Liver (tissue), 9 donors: ENCODE results near the gene ITLN1. TPM values are rescaled to one million over a fixed set of nuclear protein-coding genes. Genes with fewer than 3 reads are reported as not detected.
A peak's percentile ranks its signal among the peaks of the same experiment; 100 is the strongest.

Experiments used
- DNase-seq: peaks from one replicate; pipeline ENCODE4 v3.0.0-alpha.2; 2017; ENCODE audit warnings: low spot score
- H3K27ac ChIP-seq, 2 donors: one replicate each; pipeline ENCODE4 v1.7.0; 2013; ENCODE audit warnings: inconsistent platforms in 2 of 2, low read length in 2 of 2, control low read depth in 1 of 2, low read depth in 1 of 2, mild to moderate bottlenecking in 1 of 2
- H3K27me3 ChIP-seq, 4 donors: one replicate each; pipeline versions ENCODE4 v1.6.1 to v1.7.0; 2013; ENCODE audit warnings: low read length in 3 of 4, inconsistent platforms in 1 of 4, mild to moderate bottlenecking in 1 of 4, moderate library complexity in 1 of 4; ENCODE audit not compliant: control insufficient read depth in 4 of 4, insufficient read depth in 4 of 4
- H3K36me3 ChIP-seq, 4 donors: one replicate each; pipeline versions ENCODE4 v1.6.1 to v1.7.0; 2013; ENCODE audit warnings: low read length in 3 of 4, mild to moderate bottlenecking in 3 of 4, low read depth in 1 of 4, moderate library complexity in 1 of 4; ENCODE audit not compliant: control insufficient read depth in 4 of 4, insufficient read depth in 3 of 4
- H3K4me1 ChIP-seq, 4 donors: one replicate each; pipeline versions ENCODE4 v1.6.1 to v1.7.0; 2013; ENCODE audit warnings: low read length in 3 of 4, mild to moderate bottlenecking in 3 of 4, moderate library complexity in 1 of 4; ENCODE audit not compliant: control insufficient read depth in 4 of 4, insufficient read depth in 4 of 4
- H3K4me3 ChIP-seq, 3 donors: one replicate each; pipeline versions ENCODE4 v1.6.1 to v1.7.0; 2013; ENCODE audit warnings: low read length in 3 of 3, control low read depth in 1 of 3, low read depth in 1 of 3, mild to moderate bottlenecking in 1 of 3
- H3K9ac ChIP-seq, 2 donors: one replicate each; pipeline ENCODE4 v1.7.0; 2013; ENCODE audit warnings: low read length in 2 of 2, mild to moderate bottlenecking in 2 of 2, moderate library complexity in 2 of 2, control low read depth in 1 of 2, low read depth in 1 of 2
- H3K9me3 ChIP-seq, 4 donors: one replicate each; pipeline versions ENCODE4 v1.6.1 to v1.7.0; 2013; ENCODE audit warnings: low read length in 3 of 4; ENCODE audit not compliant: control insufficient read depth in 4 of 4
- ATF3 ChIP-seq: IDR thresholded peaks from 2 replicates; pipeline ENCODE4 v1.6.1; 2016; ENCODE audit warnings: antibody characterized with exemption
- CTCF ChIP-seq: fragments of 150-350 bp; IDR thresholded peaks from 2 replicates; pipeline ENCODE4 v1.5.1; 2017; ENCODE audit warnings: improper control_type of control experiment, low read depth, low read length; ENCODE audit not compliant: missing input control
- EGR1 ChIP-seq, 2 donors: IDR thresholded peaks; 2 replicates each; pipeline ENCODE4 v1.6.1; 2016 to 2018; ENCODE audit warnings: antibody characterized with exemption in 2 of 2, low read depth in 2 of 2
- FOXA1 ChIP-seq: IDR thresholded peaks from 2 replicates; pipeline ENCODE4 v1.6.1; 2016; ENCODE audit warnings: antibody characterized with exemption
- FOXA2 ChIP-seq: IDR thresholded peaks from 2 replicates; pipeline ENCODE4 v1.6.1; 2016; ENCODE audit warnings: antibody characterized with exemption
- GABPA ChIP-seq, 2 donors: IDR thresholded peaks in 1 of 2; conservative IDR thresholded peaks in 1 of 2; 2 replicates each; pipeline ENCODE4 v1.6.1; 2016; ENCODE audit warnings: antibody characterized with exemption in 2 of 2, mild to moderate bottlenecking in 1 of 2, moderate library complexity in 1 of 2
- HNF4A ChIP-seq, 2 donors: conservative IDR thresholded peaks; 2 replicates each; pipeline ENCODE4 v1.6.1; 2016; ENCODE audit warnings: antibody characterized with exemption in 2 of 2, mild to moderate bottlenecking in 2 of 2
- HNF4G ChIP-seq: IDR thresholded peaks from 2 replicates; pipeline ENCODE4 v1.6.1; 2016; ENCODE audit warnings: antibody characterized with exemption
- JUND ChIP-seq, 2 donors: IDR thresholded peaks; 2 replicates each; pipeline ENCODE4 v1.6.1; 2016; ENCODE audit warnings: antibody characterized with exemption in 2 of 2
- MAX ChIP-seq: IDR thresholded peaks from 2 replicates; pipeline ENCODE4 v1.6.1; 2016; ENCODE audit warnings: antibody characterized with exemption
- NR2F2 ChIP-seq: IDR thresholded peaks from 2 replicates; pipeline ENCODE4 v1.6.1; 2016; ENCODE audit warnings: antibody characterized with exemption
- RAD21 ChIP-seq, 2 donors: IDR thresholded peaks; 2 replicates each; pipeline ENCODE4 v1.6.1; 2016; ENCODE audit warnings: antibody characterized with exemption in 2 of 2, mild to moderate bottlenecking in 2 of 2
- REST ChIP-seq: IDR thresholded peaks from 2 replicates; pipeline ENCODE4 v1.6.1; 2016; ENCODE audit warnings: antibody characterized with exemption, mild to moderate bottlenecking
- RXRA ChIP-seq, 2 donors: IDR thresholded peaks; 2 replicates each; pipeline ENCODE4 v1.6.1; 2017 to 2018; ENCODE audit warnings: antibody characterized with exemption in 2 of 2, mild to moderate bottlenecking in 1 of 2
- SP1 ChIP-seq: IDR thresholded peaks from 2 replicates; pipeline ENCODE4 v1.6.1; 2018; ENCODE audit warnings: antibody characterized with exemption, mild to moderate bottlenecking
- TAF1 ChIP-seq: conservative IDR thresholded peaks from 2 replicates; pipeline ENCODE4 v1.6.1; 2016; ENCODE audit warnings: antibody characterized with exemption, mild to moderate bottlenecking
- YY1 ChIP-seq: IDR thresholded peaks from 2 replicates; pipeline ENCODE4 v1.6.1; 2016; ENCODE audit warnings: antibody characterized with exemption, mild to moderate bottlenecking
- ZBTB33 ChIP-seq: IDR thresholded peaks from 2 replicates; pipeline ENCODE4 v1.6.1; 2016; ENCODE audit warnings: antibody characterized with exemption
- WGBS: extraction: QIAGEN DNeasy Blood & Tissue Kit; methylation state at CpG from one replicate; pipeline ENCODE4 v1.1.7; 2013; 5-methylcytosine and 5-hydroxymethylcytosine counted together
- polyA plus RNA-seq, 2 donors: library from polyadenylated mRNA; stranded (reverse) in 1 of 2; unstranded in 1 of 2; fragments of 200-250 nt in 1 of 2; fragments of >200 nt in 1 of 2; fragmentation: Nextera tagmentation in 1 of 2; extraction: Ambion mirVana in 1 of 2; gene quantifications; one replicate each; pipeline versions ENCODE4 v1.2.1 to v1.2.3, GENCODE V29; 2013 to 2015
- total RNA-seq, 2 donors: library from RNA; depleted of rRNA; stranded (reverse); fragments of >200 nt; gene quantifications; one replicate each; pipeline ENCODE4 v1.2.3, GENCODE V29; 2014
- donor health status: healthy.
- donor health status: healthy.
- donor health status: healthy.
- donor health status: healthy.
- donor health status: healthy.

Gene ITLN1
- total and polyA plus RNA-seq, 4 donors: 3.7 to 13.4 (median 5.5) TPM

GRCh38 chr1:160860840-160861505, 24.0 kb downstream of the ITLN1 start (continued):
- no peak for TF ChIP-seq JUND (IDR thresholded peaks at IDR 0.05)
- TF ChIP-seq SP1: peak; percentile 45
- peak; percentile 99 to 100 for TF ChIP-seq RXRA (IDR thresholded peaks at IDR 0.05)
- no peak for TF ChIP-seq ZBTB33

GRCh38 chr1:160859166-160859565, 25.8 kb downstream of the ITLN1 start:
- H3K9ac ChIP-seq: no peak overlapping the region
- no peak overlapping the region for H3K27ac ChIP-seq
- no peaks in the 10 kb centered on the region for H3K9me3 ChIP-seq
- peaks cover 0 to 8% (median 8%) of the 10 kb centered on the region in 4 donors for H3K4me1 ChIP-seq
- no peak overlapping the region for H3K4me3 ChIP-seq
- H3K27me3 ChIP-seq: no peaks in the 10 kb centered on the region
- WGBS: 90% methylated on average over 5 of the region's 5 CpGs
- no peaks in the 10 kb centered on the region for H3K36me3 ChIP-seq
- no peak for TF ChIP-seq CTCF
- TF ChIP-seq ATF3: no peak
- TF ChIP-seq HNF4A (conservative IDR thresholded peaks at IDR 0.05): no peak
- TF ChIP-seq MAX: no peak
- TF ChIP-seq ZBTB33: no peak
- no peak for TF ChIP-seq REST
- no peak for TF ChIP-seq EGR1 (IDR thresholded peaks at IDR 0.05; ENCODE audit: low read depth in 2 of 2)
- no peak for TF ChIP-seq SP1
- no peak for TF ChIP-seq FOXA2
- TF ChIP-seq JUND (IDR thresholded peaks at IDR 0.05): no peak
- no peak for TF ChIP-seq RAD21 (IDR thresholded peaks at IDR 0.05)
- TF ChIP-seq HNF4G: no peak
- no peak for TF ChIP-seq TAF1
- TF ChIP-seq NR2F2: no peak
- TF ChIP-seq GABPA (IDR thresholded peaks at IDR 0.05 in 1 of 2, conservative IDR thresholded peaks at IDR 0.05 in 1 of 2): no peak
- no peak for TF ChIP-seq YY1
- TF ChIP-seq RXRA (IDR thresholded peaks at IDR 0.05): no peak
- TF ChIP-seq FOXA1: no peak
- no peak for DNase-seq
